HepG2 (cell line): ENCODE data around the gene UBC. TPM values are rescaled to one million over a fixed set of nuclear protein-coding genes. Genes with fewer than 3 reads are reported as not detected.

Source experiments
- AHR ChIP-seq: IDR thresholded peaks from 2 replicates; pipeline ENCODE4 v1.6.1; 2018; ENCODE audit warnings: missing genetic modification reagents, missing compliant biosample characterization
- ARID3A ChIP-seq: IDR thresholded peaks from 2 replicates; pipeline ENCODE4 v1.6.1; 2012; ENCODE audit warnings: low read depth, low read length, improper control_type of control experiment
- CBX2 ChIP-seq, 2 experiments: fragments of 200-600 bp in 1 of 2; sonication (generic); formaldehyde crosslinking in 1 of 2; IDR thresholded peaks; 2 replicates each; pipeline versions ENCODE4 v1.7.0 to v1.8.1; 2018 to 2022; ENCODE audit warnings: low read depth in 2 of 2, low read length in 1 of 2, mild to moderate bottlenecking in 1 of 2, missing genetic modification reagents in 1 of 2
- CCAR2 ChIP-seq: fragments of 200-400 bp; formaldehyde crosslinking; optimal IDR thresholded peaks from 2 replicates; pipeline ENCODE3; 2018; ENCODE audit warnings: low read depth, mild to moderate bottlenecking, low read length, moderate library complexity
- CHD4 ChIP-seq: fragments of 200-600 bp; sonication (generic); IDR thresholded peaks from 2 replicates; pipeline ENCODE4 v1.7.0; 2017; ENCODE audit warnings: mild to moderate bottlenecking, low read length, borderline replicate concordance
- MTF1 ChIP-seq: sonication (generic); formaldehyde crosslinking; IDR thresholded peaks from 2 replicates; pipeline ENCODE4 v1.5.0; 2020; ENCODE audit warnings: missing genetic modification reagents
- PHF21A ChIP-seq: sonication (generic); formaldehyde crosslinking; IDR thresholded peaks from 2 replicates; pipeline ENCODE4 v1.5.0; 2020; ENCODE audit warnings: mild to moderate bottlenecking, missing genetic modification reagents
- REPIN1 ChIP-seq: sonication (generic); formaldehyde crosslinking; IDR thresholded peaks from 2 replicates; pipeline ENCODE4 v1.8.0; 2022; ENCODE audit warnings: missing genetic modification reagents, low read depth, mild to moderate bottlenecking, borderline replicate concordance
- SETDB1 ChIP-seq: sonication (generic); formaldehyde crosslinking; IDR thresholded peaks from 2 replicates; pipeline ENCODE4 v1.5.1; 2020; ENCODE audit warnings: missing genetic modification reagents, mild to moderate bottlenecking, borderline replicate concordance
- SMAD9 ChIP-seq: sonication (generic); formaldehyde crosslinking; IDR thresholded peaks from 2 replicates; pipeline ENCODE4 v1.5.1; 2020; ENCODE audit warnings: mild to moderate bottlenecking, missing genetic modification reagents
- SNAPC2 ChIP-seq: sonication (generic); formaldehyde crosslinking; IDR thresholded peaks from 2 replicates; pipeline ENCODE4 v1.8.1; 2022; ENCODE audit warnings: mild to moderate bottlenecking, missing genetic modification reagents
- TBX2 ChIP-seq: sonication (generic); formaldehyde crosslinking; IDR thresholded peaks from 2 replicates; pipeline ENCODE4 v1.5.0; 2020; ENCODE audit warnings: missing genetic modification reagents, mild to moderate bottlenecking, borderline replicate concordance
- U2AF2 ChIP-seq: fragments of 200-400 bp; formaldehyde crosslinking; IDR thresholded peaks from 2 replicates; pipeline ENCODE4 v1.6.1; 2017; ENCODE audit warnings: low read depth, mild to moderate bottlenecking, low read length
- WIZ ChIP-seq: sonication (generic); formaldehyde crosslinking; IDR thresholded peaks from 2 replicates; pipeline ENCODE4 v1.5.1; 2020; ENCODE audit warnings: mild to moderate bottlenecking, missing genetic modification reagents
- YEATS2 ChIP-seq: sonication (generic); formaldehyde crosslinking; IDR thresholded peaks from 2 replicates; pipeline ENCODE4 v1.4.0; 2020; ENCODE audit warnings: missing genetic modification reagents, borderline replicate concordance
- ZNF530 ChIP-seq: sonication (generic); formaldehyde crosslinking; IDR thresholded peaks from 2 replicates; pipeline ENCODE4 v1.5.0; 2020; ENCODE audit warnings: low read depth, mild to moderate bottlenecking, missing genetic modification reagents
- ZNF549 ChIP-seq: sonication (generic); formaldehyde crosslinking; IDR thresholded peaks from 2 replicates; pipeline ENCODE4 v1.5.0; 2020; ENCODE audit warnings: missing genetic modification reagents
- ZNF597 ChIP-seq: sonication (generic); formaldehyde crosslinking; IDR thresholded peaks from 2 replicates; pipeline ENCODE4 v1.5.0; 2020; ENCODE audit warnings: missing genetic modification reagents
- ZNF737 ChIP-seq: sonication (generic); formaldehyde crosslinking; IDR thresholded peaks from 2 replicates; pipeline ENCODE4 v1.5.0; 2020; ENCODE audit warnings: missing genetic modification reagents, mild to moderate bottlenecking, borderline replicate concordance
- ZNF841 ChIP-seq: sonication (generic); formaldehyde crosslinking; IDR thresholded peaks from 2 replicates; pipeline ENCODE4 v1.8.1; 2023; ENCODE audit warnings: missing genetic modification reagents, borderline replicate concordance
- polyA plus RNA-seq, 8 experiments: library from polyadenylated mRNA; depleted of rRNA in 3 of 8; stranded (reverse) in 7 of 8; unstranded in 1 of 8; fragments of >200 nt; fragmentation: Illumina TruSeq in 4 of 8; extraction: Trizol in 4 of 8; gene quantifications; 2 replicates each; pipeline versions ENCODE4 v1.2.1 to v1.2.3, GENCODE V29; 2011 to 2016; ENCODE audit warnings: low read depth in 4 of 8, missing spikeins in 1 of 8, mixed read lengths in 1 of 8; ENCODE audit not compliant: insufficient read depth in 1 of 8
- total RNA-seq, 5 experiments: library from RNA; depleted of rRNA; stranded (reverse); fragments of >200 nt; fragmentation: Illumina TruSeq; extraction: Trizol; gene quantifications; 2 replicates each; pipeline ENCODE4 v1.2.3, GENCODE V29; 2016; ENCODE audit warnings: low read depth in 1 of 5
- TF ChIP-seq, protein P1 (sequence below): sonication (generic); formaldehyde crosslinking; IDR thresholded peaks from 2 replicates; pipeline ENCODE4 v1.4.0; 2020; ENCODE audit warnings: missing genetic modification reagents
- TF ChIP-seq, protein P2 (sequence below): sonication (generic); formaldehyde crosslinking; IDR thresholded peaks from 2 replicates; pipeline ENCODE4 v1.4.0; 2020; ENCODE audit warnings: mild to moderate bottlenecking, missing genetic modification reagents

The UBC gene
- total and polyA plus RNA-seq, 2 of the 13 experiments (the other 11 are each of a cell fraction or from before 2014, with no cell fraction given): 805 to 1,432 TPM

GRCh38 chr12:124904306-124905098 is 9.9 kb downstream of the UBC start (continued):
- TF ChIP-seq ARID3A (no peak), REPIN1 (peak; percentile 50; the same call in 1 of the 2 replicates), ZNF530 (CRISPR knock-in tag) (no peak), ZNF841 (CRISPR knock-in tag) (no peak), ZNF549 (CRISPR knock-in tag) (no peak), AHR (0 out of 2 replicates have a peak, but pooled peaks have one; percentile 54), WIZ (CRISPR knock-in tag) (no peak), CCAR2 (no peak), ZNF597 (no peak), U2AF2 (no peak), TBX2 (CRISPR knock-in tag) (peak; percentile 79), YEATS2 (peak; percentile 64; the same call in 1 of the 2 replicates), PHF21A (CRISPR knock-in tag) (no peak), SMAD9 (no peak), SNAPC2 (CRISPR knock-in tag) (no peak), CHD4 (no peak), CBX2 (IDR thresholded peaks at IDR 0.05; ENCODE audit: low read depth, low read length) (no peak), CBX2 (CRISPR knock-in tag; IDR thresholded peaks at IDR 0.05; ENCODE audit: low read depth) (no peak), MTF1 (CRISPR knock-in tag) (no peak), SETDB1 (CRISPR knock-in tag) (no peak), ZNF737 (CRISPR knock-in tag) (no peak)
- TF ChIP-seq, protein P1, sequence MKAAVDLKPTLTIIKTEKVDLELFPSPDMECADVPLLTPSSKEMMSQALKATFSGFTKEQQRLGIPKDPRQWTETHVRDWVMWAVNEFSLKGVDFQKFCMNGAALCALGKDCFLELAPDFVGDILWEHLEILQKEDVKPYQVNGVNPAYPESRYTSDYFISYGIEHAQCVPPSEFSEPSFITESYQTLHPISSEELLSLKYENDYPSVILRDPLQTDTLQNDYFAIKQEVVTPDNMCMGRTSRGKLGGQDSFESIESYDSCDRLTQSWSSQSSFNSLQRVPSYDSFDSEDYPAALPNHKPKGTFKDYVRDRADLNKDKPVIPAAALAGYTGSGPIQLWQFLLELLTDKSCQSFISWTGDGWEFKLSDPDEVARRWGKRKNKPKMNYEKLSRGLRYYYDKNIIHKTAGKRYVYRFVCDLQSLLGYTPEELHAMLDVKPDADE (CRISPR knock-in tag): 0 out of 2 replicates have a peak, but pooled peaks have one; percentile 17
- TF ChIP-seq, protein P2, sequence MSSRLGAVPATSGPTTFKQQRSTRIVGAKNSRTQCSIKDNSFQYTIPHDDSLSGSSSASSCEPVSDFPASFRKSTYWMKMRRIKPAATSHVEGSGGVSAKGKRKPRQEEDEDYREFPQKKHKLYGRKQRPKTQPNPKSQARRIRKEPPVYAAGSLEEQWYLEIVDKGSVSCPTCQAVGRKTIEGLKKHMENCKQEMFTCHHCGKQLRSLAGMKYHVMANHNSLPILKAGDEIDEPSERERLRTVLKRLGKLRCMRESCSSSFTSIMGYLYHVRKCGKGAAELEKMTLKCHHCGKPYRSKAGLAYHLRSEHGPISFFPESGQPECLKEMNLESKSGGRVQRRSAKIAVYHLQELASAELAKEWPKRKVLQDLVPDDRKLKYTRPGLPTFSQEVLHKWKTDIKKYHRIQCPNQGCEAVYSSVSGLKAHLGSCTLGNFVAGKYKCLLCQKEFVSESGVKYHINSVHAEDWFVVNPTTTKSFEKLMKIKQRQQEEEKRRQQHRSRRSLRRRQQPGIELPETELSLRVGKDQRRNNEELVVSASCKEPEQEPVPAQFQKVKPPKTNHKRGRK (CRISPR knock-in tag): no peak
